GM19043 (cell line): ENCODE data around the gene PTPRJ.
"Not testable (repeated sequence)": the region's sequence is repeated elsewhere in the genome, so short reads cannot be mapped to it uniquely, and the experiment has no call there.

Experiments
- ATAC-seq: cut with Tn5 transposase; IDR thresholded peaks from one replicate; pipeline ENCODE4 v1.9.1; 2021; ENCODE audit warnings: low read depth; ENCODE audit not compliant: unreplicated experiment

The PTPRJ gene

GRCh38 chr11:48134221-48134922 is 154.0 kb downstream of the PTPRJ start:
- ATAC-seq, result no peak

DNA sequence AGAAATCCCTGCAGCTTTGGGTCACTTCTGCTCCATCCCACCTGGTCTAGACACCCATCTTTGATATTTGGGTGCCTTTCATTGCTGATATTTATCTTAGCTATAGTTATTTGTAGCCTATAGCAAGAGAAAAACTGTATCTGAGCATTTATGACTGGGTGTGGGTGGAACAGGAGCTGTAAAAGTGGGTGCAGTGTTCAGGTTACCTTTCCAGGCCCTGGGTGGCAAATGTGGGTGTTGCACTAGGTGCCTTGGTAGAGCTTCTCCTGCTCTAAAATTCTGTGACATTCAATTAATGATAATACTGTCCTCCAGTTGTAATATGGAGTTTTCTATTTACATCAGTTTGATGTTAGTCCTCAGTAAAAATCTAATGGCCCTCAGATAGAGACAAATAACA is 157.9 kb downstream of the PTPRJ start:
- ATAC-seq, result no peak

GRCh38 chr11:48139896-48140295 is 159.5 kb downstream of the PTPRJ start:
- not testable (repeated sequence) for ATAC-seq

GRCh38 chr11:48141475-48142122 is 161.2 kb downstream of the PTPRJ start:
- no peak for ATAC-seq

- ATAC-seq, result no peak
Observed at GRCh38 chr11:48142889-48143288, 162.5 kb downstream of the PTPRJ start.

- no peak for ATAC-seq
Observed at GRCh38 chr11:48148749-48149148, 168.4 kb downstream of the PTPRJ start.

- no peak for ATAC-seq
Observed at GRCh38 chr11:48150213-48150612, 169.9 kb downstream of the PTPRJ start.

DNA sequence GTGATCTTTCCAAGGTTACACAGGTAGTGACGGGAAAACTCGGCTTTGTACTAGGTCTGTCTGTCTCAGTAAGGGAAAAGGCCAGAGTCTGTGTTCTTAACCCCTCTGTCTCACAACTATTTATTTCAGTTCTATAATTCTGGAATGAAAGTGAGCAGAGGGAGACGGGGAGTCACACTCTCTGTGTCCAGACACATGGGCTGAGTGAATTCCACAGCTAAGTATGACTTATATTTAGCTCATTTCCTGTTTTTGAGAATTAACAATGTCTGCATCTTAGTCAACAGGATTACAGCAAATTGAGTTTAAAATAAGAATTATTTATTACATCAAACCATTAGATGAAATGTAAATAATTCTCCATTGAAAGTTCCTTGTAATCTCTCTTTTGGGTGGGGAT is 173.8 kb downstream of the PTPRJ start:
- ATAC-seq, result no peak

DNA sequence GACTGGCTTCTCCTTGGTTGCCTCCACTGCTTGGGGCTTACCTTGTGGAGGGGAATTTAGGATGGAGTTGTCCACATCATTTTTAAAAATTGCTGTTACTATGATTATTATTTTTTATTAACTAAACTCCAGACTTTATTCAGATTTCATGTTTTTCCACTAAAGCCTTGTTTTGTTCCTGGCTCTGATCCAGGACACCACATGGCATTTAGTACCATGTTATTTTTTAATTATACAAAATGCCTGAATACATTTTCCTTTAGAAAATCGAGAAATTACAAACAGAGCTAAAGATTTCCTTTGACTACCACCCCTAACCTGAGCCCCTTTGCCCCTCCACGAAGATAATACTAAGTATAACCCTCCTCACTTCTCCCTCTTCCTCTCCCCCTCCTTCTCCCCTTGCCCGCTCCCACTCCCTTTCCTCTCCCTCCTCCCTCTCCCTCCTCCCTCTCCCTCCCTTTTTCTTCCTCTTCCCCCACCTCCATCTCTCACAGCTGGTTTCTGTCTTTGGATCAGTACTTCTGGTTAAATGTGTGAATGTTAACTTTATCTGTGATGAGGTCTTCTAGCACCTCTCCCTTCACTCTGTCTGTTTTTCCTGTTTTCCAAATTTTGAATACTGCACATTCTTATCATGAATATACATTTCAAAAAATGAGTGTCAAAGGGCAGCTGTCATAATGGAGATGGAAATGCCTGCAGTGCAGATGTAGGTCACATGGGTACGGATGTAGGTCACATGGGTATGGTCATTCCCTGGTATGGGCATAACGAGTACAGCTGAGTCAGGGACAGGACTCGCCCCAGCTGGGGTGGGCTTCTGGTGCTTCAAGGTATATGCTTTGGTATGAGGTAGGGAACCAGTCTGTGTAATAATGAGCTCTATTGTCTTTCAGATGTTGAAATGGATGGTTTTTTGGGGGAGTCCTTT is 181.9 kb downstream of the PTPRJ start:
- ATAC-seq, result no peak

DNA sequence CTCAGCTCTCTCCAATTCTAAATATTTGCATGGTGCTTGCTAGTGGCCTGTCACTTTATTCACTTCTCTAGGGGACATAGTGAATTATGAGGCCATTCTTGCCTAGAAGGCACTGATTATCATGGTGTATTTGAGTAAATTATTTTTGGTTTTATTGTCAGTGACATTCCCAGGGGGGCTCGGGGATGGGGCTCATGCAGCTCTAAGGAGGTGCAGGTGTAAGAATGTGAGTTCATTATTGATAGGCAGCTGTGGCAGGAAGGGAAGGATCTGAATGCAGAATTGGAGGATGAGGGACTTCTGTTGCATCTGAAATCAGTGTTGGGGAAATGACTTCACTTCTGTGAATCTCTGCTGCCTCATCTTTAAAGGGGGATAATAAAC is 182.5 kb downstream of the PTPRJ start:
- ATAC-seq, result no peak

- ATAC-seq, result no peak
Observed at GRCh38 chr11:48163360-48164100, 183.2 kb downstream of the PTPRJ start.

DNA sequence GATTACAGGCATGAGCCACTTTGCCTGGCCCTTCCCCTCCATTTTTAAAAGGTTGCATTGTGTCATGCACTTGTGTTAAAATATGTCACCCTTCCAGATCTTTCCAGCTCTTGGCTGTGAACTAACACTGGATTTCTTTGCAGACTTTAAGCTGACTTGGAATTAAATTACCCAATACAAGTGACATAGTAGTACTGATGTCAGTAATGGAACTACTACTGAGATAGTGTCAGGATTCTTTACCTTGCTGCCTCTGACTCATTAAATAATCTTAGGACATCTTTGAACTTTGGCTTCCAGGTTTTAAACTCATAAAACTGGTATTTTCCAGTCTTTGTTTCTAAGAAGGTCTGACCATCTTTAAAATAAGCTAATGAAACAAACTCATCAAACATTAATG is 184.5 kb downstream of the PTPRJ start:
- no peak for ATAC-seq

GRCh38 chr11:48165426-48165825 is 185.1 kb downstream of the PTPRJ start:
- no peak for ATAC-seq

DNA sequence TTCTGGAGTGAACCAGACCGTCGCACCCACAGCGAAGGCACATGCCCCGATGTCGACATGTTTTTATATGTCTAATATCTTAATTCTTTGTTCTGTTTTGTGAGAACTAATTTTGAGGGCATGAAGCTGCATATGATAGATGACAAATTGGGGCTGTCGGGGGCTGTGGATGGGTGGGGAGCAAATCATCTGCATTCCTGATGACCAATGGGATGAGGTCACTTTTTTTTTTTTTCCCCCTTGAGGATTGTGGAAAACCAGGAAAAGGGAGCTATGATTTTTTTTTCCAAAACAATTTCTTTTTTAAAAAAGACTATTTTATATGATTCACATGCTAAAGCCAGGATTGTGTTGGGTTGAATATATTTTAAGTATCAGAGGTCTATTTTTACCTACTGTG is 187.0 kb downstream of the PTPRJ start:
- ATAC-seq, result no peak

DNA sequence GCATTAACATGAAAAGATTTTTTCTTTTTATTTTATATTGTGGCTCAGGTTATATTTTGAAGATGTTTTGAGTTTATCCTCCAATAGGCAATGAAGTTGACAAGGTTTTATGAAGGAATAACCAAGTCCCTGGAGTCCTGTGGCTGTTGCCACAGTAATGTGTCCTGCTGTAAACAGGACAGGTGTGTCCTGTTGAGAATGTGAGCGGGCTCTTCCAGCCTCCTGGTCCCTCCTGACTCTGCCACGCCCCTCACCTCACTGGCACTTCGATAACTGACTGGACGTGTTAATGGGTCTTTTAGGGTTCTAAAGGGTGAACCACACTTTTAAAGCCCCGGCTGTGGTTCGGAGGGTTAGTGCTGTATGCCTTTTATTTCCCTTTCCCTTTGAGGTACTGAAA is 188.5 kb downstream of the PTPRJ start:
- no peak for ATAC-seq

DNA sequence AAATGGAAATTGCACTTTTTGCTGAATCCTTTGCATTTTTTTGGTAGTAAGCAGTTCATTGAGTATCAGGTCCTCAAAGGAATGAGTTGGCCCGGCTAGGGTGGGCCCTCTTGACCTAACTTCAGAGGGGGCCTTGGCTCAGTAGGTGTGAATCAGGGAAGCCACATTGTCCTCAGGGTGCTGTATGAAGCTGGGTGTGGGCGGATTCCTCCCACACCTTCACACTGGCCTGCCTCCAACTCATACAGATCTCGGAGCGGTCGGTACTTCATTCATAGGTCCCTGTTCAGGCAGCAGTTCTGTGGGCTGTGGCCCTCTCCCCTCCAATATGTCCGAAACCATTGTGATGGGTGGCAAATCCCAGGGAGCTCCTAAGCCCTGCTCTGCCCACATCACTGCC is 188.9 kb downstream of the PTPRJ start:
- ATAC-seq, result no peak

DNA sequence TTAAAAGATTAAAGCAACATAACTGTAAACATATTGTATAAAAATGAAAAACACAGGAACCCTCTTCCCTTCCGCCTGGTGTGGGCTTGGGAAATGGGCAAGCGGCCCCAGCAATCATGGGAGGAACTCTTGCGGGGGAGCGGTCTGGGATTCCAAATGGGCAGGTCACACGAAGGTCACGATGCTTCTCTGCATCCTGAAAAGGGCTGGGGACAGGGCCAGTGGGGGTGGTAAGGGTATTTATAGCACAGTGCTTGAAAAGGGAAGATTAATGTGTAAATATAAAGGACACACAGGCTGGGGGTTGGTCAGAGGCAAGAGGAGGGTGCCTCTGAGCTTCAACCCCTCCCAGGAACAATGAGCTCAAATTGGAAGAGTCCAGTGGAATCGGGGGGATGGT is 189.4 kb downstream of the PTPRJ start:
- ATAC-seq, result no peak

GRCh38 chr11:48170241-48171233 is 190.2 kb downstream of the PTPRJ start:
- no peak for ATAC-seq

DNA sequence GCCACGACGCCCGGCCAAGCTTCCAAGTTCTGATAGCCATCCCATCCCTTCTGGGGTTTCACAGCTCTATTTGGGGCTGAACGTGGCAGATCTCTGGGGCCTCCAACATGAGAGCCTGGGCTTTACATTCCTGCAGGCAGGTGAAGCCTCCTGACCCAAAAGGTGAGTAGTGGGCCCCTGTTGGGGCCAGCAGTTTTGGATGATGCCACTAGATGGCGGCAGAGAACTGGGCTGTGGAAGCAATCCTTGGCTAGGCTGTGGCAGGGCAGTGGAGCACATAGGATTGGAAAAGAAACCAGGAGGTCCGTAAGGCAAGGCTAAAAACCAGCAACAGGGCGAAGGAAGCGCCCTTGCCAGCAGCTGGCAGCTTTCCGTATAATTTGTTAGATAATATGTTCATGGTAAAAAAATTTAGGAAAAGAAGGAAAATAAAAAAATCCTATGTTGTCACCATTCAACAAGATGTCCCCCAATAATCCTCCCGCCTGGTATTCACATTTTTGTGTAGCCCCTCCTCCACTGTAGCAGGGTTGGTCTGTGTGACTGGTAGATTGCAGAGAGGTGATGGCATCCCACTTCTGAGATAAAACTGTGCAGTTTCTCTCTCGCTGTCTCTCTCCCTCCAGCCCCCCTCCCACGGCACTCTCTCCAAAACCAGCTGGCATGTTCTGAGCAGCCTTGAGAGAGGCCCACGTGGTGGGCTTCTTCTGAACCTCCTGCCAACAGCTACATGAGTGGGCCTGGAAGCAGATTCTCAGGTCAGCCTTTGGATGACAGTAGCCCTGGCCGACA is 192.7 kb downstream of the PTPRJ start:
- ATAC-seq, result peak; percentile 82
